GM21717 (cell line): ENCODE results near the gene SLC25A25.
"Not testable (repeated sequence)": the region's sequence is repeated elsewhere in the genome, so short reads cannot be mapped to it uniquely, and the experiment has no call there.

Experiments used
- ATAC-seq: cut with Tn5 transposase; IDR thresholded peaks from one replicate; pipeline ENCODE4 v1.9.1; 2021; ENCODE audit warnings: mild to moderate bottlenecking, moderate library complexity; ENCODE audit not compliant: unreplicated experiment

Gene SLC25A25

DNA sequence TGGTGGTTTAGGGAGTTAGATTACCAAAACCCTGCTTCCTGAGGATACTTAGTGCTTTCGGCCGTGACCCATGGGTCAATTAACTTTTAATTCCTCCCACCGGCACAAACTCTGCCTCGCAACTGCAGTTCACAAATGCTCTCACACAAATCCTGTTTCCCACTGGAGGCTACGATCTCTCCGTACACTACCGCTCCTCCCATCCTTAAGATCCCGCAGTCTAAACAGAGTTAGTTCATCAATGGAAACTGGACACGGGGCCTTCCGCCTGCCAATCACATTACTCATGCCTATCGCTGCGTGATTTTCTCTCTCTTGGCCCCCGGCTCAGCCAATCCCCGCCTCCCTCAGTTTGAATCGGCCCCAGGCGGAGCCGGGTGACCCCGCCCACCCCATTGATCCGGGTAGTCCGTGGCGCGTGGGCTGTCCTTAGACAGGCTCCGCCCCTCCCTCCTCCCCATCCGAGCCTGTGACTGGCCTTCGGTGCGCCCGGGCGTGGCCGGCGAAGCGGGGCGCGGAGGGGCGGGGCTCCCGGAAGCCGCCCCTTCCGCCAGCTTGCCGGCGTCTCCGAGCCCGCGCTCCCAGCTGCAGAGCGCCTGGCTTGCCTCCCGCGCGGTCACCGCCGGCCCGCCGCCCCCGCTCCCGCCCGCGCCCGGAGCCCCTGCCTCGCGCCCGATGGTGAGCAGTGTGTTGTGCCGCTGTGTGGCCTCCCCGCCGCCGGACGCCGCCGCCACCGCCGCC is at the start of gene SLC25A25:
SLC25A25 (plus strand) TSS at position 588 of the 741 bp plus-strand sequence; CDS start at position 676, 88 bp downstream.
- peak; percentile 61 for ATAC-seq

DNA sequence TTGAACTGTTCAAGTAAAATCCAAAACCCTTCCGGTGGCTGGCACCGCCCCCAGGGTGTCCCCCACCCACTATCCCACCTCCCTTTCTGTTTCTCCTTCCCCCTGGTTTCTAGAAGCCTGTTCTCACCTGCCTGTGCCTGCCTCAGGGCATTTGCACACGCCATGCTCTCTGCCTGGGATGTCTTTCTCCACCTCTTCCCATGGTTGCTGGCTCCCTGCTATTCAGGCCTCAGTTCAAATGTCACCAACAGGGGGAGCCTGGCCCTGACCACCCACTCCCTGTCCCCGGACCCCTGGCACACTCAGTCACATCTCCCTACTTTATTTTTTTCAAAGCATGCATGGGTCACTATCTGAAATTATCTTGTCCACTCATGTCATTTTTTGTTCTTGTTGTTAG is 47.3 kb upstream of the SLC25A25 start:
- ATAC-seq = no peak

DNA sequence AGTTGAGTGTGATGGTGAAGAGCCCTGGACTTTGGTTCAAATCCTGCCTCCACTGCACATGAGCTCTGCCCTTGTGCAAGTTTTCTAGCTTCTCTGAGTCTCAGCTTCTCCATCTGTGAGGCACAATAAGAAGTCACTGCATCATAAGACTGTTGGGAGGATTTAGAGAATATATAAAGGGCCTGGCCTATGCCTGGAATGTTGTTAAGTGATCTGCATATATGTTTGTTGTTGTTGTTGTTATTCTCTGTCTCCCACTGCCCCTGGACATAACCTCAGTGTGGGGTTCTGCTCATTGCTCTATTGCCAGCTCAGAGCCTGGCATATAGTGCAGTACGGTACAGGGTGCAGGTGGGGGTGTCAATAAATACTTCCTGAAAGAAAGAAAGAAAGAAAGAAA is 46.9 kb upstream of the SLC25A25 start:
- no peak for ATAC-seq

DNA sequence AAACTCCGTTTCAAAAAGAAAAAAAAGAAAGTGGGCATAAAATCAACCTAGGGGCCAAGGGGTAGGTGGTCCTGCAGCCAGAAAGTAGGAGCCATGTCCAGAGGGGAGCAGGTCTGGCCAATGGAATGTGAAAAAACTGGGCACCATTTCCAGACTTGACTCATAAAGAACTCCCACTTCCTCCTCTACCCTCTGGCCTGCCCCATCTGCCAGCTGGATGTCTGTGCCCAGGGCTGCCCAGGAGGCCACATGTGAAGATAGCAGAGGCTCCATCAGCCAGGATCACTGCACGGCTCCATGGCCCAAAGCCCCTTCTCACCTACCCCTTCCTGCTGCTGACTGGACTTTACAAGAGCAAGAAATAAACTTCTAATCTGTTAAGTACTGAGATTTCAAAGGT is 45.1 kb upstream of the SLC25A25 start:
- no peak for ATAC-seq

DNA sequence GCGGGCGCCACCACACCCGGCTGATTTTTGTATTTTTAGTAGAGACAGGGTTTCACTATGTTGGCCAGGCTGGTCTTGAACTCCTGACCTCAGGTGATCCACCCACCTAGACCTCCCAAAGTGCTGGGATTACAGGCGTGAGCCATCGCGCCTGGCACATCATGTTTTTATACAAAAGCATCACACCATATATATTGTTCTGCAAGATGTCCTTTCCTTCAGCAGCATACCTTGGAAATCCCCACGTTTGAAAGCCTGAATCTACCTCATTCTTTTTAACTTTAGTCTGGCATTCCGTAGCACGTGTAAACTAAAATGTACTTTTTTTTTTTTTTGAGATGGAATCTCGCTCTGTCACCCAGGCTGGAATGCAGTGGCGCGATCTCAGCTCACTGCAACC is 44.4 kb upstream of the SLC25A25 start:
- not testable (repeated sequence) for ATAC-seq

DNA sequence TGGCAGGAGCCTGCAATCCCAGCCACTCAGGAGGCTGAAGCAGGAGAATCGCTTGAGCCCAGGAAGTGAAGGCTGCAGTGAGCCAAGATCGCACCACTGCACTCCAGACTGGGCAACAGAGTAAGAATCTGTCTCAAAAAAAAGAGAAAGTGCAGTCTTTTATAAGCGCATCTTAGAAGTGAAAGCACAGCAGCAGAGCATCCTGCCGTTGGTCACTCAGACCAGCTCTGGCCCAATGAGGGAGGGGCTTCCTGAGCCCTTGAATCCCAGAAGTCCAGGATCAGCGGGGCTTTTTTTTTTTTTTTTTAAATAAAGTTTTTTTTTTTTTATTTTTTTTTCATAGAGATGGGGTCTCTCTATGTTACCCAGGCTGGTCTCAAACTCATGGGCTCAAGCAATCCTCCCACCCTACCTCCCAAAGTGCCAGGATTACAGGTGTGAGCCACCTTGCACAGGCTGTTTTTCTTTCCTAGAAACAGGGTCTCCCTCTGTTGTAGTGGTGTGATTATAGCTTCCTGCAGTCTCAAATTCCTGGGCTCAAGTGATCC is 43.2 kb upstream of the SLC25A25 start:
- ATAC-seq = no peak

DNA sequence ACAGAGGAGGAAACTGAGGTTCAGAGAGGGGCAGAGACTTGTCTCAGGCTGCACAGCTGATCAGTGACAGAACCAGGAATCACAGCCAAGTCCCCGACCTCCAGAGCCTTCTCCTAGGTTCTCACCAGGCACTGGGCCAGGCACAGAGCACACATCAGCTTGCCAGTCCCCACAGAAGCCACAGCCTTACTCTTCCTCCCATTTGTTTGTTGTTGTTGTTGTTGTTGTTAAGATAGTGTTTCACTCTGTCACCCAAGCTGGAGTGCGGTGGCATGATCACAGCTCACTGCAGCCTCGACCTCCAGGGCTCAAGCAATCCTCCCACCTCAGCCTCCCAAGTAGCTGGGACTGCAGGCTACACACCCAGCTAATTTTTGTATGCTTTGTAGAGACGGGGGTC is 42.3 kb upstream of the SLC25A25 start:
- ATAC-seq = no peak

DNA sequence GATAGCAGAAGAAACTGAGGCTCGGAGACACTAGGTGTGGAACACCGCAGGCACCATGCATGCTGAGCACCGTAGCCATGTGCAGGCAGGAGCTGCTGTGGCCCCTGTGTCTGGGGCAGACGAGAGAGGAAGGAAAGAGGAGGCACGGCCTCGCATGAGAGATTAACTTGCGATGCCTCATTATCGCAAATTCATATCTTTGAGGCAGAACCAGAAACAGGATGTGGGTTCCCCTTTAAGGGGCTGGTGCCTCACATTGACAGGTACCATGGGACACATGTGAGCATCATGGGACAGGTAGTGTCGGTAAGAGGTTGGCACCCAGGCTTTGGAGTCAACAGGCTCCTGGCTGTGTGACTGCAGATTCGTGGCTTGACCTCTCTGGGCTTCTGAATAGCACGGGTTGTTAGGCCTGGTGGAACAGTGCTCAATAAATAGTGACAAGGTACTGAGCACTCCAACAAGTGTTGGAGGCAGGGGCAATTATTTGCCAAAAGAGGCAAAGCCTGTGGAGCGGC is 41.7 kb upstream of the SLC25A25 start:
- no peak for ATAC-seq

DNA sequence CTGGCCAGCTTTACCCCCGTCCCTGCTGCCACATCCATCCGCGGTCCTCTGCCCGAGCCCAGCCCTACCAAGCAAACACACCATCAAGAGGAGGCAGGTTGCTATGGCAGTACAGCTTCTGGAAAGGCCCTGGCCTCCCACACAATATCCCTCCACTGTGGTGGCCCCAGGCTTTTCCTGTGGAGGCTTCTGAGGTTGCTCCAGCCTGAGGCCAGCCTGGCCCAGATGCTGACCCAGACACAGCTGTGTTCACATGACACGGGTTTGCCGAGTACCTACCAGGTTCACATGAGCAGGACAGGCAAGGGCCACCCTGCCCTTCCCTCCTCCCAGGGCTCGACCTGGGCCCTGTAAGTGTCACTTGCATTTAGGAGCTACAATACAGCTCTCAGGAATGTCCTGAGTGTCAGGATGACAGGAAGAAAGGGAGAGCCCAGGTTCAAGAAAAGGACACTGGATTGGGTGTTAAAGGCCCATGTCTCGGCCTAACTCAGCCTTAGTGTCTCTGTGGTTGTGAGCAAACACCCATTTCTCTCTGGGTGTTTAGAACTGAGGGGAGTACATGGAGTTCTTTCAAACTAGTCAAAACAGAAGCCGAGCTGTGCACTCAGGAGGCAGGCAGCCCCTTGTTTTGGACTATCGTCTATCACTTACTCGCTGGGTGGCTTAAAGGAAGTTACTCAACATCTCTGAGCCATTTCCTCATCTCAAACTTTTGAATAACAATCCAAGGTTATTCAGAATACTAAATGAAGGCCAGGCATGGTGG is 41.1 kb upstream of the SLC25A25 start:
- no peak for ATAC-seq

DNA sequence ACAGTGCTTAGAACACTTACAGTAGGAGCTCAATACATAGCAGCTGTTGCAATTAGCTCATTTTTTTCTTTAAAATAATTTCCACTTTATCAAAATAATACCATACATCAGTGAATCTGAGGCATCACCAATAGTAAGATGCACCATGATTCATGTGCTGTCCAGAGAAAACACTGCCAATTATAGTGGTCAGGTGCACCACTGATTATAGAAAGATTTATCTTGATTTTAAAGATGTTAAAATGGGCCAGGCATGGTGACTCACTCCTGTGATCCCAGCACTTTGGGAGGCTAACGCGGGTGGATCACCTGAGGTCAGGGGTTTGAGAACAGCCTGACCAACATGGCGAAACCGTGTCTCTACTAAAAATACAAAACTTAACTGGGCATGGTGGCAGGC is 40.3 kb upstream of the SLC25A25 start:
- ATAC-seq = no peak

DNA sequence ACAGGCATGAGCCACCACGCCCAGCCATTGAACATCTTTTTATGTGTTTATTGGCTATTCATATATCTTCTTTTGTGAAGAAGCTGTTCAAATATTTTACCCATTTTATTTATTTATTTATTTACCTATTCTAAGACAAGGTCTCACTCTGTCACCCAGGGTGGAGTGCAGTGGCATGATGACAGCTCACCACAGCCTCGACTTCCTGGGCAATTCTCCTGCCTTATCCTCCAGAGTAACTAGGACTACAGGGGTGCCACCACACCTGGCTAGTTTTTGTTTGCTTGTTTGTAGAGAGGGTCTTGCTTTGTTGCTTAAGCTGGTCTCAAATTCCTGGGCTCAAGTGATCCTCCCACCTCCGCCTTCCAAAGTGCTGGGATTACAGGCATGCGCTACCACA is 34.4 kb upstream of the SLC25A25 start:
- ATAC-seq = no peak

DNA sequence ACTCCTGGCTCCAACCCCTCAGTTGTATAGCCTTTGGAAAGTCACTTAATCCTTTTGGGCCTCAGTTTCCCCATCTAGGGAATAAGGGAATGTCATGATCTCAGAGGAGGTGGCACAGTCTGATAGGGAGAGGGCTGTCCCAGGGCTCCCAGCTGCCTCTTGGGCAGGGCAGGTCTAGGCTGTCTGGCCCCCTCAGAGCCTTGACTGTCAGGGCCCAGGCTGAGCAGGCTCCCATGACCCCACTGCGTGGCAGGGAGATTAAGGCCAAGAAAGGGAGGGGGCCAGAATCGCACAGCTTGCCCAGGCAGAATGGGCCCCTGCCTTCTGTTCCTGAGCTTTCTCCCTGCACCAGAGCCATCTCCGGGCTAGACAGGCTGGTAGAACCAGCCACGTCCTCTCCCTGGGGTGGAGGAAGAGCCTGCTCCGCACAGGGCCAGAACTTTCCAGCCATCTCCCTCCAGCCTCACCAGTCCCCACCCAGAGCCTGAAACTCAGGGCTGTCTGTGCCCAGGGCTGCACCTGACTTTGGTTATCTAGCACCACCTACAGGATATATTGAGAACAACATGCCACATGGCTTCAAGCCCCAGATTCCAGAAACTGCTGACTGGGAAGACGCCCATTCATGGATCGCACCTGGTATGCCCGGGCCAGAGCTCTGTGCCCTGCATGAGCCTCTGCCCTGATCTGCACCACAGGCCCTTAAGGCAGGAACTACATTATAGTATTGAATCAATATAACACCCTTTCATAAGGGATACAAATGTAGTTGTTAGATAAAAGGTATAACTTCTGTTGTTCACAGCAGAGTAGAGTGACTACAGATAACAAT is 33.0 kb upstream of the SLC25A25 start:
- no peak for ATAC-seq

DNA sequence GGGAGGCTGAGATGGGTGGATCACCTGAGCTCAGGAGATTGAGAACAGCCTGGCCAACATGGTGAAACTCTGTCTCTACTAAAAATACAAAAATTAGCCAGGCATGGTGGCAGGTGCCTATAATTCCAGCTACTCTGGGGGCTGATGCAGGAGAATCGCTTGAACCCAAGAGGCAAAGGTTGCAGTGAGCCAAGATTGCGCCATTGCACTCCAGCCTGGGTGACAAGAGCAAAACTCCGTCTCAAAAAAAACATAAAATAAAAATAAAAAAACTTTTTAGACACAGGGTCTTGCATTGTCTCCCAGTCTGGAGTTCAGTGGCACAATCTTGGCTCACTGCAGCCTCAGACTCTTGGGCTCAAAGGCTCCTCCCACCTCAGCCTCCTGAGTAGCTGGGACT is 31.5 kb upstream of the SLC25A25 start:
- ATAC-seq = not testable (repeated sequence)

DNA sequence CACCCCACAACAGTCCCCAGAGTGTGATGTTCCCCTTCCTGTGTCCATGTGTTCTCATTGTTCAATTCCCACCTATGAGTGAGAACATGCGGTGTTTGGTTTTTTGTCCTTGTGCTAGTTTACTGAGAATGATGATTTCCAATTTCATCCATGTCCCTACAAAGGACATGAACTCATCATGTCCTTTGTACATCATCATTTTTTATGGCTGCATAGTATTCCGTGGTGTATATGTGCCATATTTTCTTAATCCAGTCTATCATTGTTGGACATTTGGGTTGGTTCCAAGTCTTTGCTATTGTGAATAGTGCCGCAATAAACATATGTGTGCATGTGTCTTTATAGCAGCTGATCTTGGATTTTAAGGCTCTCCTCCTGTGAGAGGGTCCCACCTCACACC is 27.2 kb upstream of the SLC25A25 start:
- not testable (repeated sequence) for ATAC-seq

DNA sequence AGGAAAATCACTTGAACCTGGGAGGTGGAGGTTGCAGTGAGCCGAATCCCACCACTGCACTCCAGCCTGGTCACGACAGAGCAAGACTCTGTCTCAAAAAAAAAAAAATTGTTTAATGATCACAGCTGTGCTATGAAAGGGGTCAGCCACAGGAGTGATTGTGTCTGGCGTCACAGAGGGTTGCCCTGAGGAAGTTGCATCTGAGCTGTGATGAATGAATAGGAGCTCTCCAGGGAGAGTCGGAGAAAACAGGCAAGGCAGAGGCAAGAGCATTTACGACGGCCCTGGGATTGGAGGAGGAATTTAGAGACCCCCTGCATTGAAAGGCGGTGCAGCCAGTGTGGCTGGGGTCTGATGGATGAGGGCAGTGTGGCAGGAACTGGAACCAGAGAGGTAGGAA is 26.0 kb upstream of the SLC25A25 start:
- no peak for ATAC-seq

DNA sequence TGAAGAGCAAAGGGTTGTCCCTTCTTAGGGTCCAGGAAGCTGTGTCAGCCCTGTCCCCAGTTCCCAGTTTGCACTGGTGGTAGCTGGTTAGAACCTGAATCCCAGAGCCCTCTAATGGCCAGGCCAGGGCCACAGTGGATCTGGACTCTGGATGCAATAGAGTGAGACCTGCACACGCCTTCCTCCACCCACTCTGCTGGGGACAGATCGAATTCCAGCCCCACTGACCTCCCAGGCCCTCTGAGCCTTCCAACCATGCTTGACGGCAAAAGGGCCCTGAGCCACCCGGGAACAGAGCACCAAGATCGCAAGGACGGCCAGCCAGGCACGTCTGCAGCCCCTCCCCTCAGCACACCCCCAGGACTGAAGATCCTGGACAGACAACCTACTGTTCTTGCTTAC is 24.6 kb upstream of the SLC25A25 start:
- no peak for ATAC-seq

DNA sequence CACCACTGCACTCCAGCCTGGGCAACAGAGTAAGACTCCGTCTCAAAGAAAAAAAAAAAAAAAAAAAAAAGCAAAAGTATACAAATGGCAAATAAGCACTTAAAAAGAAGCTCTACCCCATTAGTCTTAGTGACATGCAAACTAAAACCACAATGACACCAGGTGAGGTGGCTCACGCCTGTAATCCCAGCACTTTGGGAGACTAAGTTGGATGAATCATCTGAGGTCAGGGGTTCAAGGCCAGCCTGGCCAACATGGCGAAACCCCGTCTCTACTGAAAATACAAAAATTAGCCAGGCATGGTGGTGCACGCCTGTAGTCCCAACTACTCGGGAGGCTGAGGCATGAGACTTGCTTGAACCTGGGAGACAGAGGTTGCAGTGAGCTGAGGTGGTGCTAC is 22.6 kb upstream of the SLC25A25 start:
- ATAC-seq = not testable (repeated sequence)

DNA sequence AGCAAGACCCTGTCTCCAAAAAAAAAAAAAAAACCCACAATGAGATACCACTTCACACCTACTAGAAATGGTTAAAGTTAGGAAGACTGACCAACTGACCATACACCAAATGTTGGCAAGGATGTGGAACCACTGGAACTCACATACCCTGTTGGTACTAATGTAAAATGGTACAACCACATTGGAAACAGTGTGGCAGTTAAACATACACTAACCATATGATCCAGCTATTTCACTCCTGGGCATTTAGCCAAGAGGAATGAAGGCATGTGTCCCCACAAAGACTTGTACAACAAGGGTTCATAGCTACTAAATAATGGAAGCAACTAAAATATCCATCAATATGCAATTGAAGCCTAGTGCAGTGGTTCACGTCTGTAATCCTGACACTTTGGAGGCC is 22.2 kb upstream of the SLC25A25 start:
- ATAC-seq = no peak

DNA sequence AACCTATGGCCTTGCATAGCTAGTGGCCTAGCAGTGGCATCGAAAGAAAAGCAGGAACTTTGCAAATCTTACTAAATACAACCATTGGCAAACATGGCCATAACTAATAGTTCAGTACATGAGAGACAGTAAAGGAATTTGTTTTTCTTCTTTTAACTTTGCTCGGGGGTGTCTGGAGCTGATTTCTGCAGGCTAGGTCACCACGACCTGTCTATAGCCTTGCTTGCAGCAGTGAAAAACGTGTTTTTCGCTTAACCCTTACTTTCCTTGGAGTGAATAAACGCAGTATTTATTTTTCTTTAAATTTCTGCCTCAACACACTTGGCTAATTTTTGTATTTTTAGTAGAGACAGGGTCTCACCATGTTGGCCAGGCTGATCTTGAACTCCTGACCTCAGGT is 20.8 kb upstream of the SLC25A25 start:
- no peak for ATAC-seq

DNA sequence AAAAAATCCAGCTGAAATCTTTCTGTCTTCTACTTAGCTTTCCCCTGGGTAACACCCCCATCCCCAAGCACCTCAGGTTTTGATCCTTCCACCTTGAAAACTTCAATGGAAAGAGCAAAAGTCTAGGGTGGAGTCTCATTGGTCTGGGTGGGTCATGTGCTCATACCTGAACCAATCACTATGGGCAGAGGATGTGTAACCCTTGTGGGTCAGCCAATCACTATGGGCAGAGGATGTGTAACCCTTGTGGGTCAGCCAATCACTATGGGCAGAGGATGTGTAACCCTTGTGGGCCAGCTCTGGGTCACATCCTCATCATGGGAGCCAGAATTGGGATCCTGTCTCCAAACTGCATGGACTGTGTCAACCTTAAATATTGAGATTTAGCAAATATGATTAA is 19.4 kb upstream of the SLC25A25 start:
- no peak for ATAC-seq

DNA sequence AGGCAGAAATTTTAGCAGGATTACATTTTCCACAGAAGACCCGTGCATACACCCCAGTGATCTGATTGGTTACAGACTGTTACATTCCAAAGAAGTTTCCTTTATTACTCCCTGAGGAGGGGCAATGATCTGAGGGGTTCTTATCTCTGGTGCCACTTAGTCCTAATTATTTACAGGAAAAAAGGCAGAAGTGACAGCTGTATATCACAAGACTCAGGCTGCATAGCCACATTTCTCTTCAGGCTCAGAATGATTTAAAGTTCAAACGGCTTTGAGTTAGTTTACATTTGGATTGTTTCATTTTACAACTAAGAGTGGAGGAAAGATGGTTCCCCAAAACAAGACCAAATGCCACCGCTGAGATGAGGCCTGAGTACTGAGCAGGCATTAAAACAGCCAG is 18.2 kb upstream of the SLC25A25 start:
- no peak for ATAC-seq
